Measurements from ENCODE around the gene SNRNP70.

Gene SNRNP70

DNA sequence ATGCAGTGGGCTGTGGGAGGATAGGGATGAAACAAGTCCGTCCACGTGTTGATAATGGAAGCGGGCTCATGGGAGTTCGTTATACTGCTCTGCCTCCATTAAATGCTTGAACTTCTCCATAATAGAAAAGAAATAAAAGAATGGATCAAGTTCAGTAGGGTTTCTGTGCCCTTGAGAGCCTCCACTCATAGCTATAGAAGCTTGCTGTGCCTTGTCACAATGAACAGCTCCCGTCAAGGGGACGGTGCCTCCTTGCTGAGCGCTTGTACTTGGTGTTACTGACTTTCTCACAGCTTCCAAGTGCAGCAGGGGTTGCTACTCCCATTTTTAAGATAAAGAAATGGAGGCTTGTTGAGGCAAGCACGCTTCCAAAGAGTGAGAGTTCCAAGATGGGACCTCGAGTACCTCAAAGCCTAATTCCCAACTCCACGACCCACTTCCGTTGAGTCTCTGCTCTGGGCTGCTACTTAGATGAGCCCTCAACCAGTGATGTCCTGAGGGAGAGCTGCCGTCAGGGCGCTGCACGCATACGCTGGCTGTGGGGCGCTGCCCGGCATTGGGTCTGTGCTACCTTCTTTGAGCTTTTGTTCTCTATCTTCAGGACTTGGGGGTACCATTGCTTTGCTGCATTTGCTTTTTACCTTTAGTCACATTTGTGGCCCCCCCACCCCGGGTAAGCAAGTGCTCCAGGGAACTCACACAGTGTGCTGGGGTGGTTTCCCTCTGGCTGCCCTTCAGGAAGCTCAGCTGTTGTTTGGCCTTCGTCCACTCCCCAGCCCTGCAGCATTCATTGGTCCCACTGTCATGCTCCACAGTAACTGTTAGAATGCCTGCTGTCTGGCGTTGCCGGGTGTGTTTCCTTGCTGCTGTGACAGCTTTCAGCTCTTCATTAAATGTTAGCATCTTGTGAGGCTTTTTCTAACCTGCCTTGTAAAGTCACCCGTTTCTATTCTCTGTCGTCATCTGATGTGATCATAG is 9.5 kb downstream of the SNRNP70 start:
- TF ChIP-seq ZFP30 (CRISPR knock-in tag; IDR thresholded peaks at IDR 0.05) = no peak
- TF ChIP-seq TCF4 (CRISPR knock-in tag; IDR thresholded peaks at IDR 0.05; ENCODE audit: borderline replicate concordance) = no peak
- TF ChIP-seq, protein P1, sequence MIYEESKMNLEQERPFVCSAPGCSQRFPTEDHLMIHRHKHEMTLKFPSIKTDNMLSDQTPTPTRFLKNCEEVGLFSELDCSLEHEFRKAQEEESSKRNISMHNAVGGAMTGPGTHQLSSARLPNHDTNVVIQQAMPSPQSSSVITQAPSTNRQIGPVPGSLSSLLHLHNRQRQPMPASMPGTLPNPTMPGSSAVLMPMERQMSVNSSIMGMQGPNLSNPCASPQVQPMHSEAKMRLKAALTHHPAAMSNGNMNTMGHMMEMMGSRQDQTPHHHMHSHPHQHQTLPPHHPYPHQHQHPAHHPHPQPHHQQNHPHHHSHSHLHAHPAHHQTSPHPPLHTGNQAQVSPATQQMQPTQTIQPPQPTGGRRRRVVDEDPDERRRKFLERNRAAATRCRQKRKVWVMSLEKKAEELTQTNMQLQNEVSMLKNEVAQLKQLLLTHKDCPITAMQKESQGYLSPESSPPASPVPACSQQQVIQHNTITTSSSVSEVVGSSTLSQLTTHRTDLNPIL (CRISPR knock-in tag; IDR thresholded peaks at IDR 0.05; ENCODE audit: low read depth) = no peak
- no peak for TF ChIP-seq PPARA (CRISPR knock-in tag; IDR thresholded peaks at IDR 0.05; ENCODE audit: borderline replicate concordance)
- TF ChIP-seq ZNF8 (CRISPR knock-in tag; IDR thresholded peaks at IDR 0.05) = no peak
- TF ChIP-seq OSR1 (CRISPR knock-in tag; IDR thresholded peaks at IDR 0.05) = no peak
- TF ChIP-seq, protein P2, sequence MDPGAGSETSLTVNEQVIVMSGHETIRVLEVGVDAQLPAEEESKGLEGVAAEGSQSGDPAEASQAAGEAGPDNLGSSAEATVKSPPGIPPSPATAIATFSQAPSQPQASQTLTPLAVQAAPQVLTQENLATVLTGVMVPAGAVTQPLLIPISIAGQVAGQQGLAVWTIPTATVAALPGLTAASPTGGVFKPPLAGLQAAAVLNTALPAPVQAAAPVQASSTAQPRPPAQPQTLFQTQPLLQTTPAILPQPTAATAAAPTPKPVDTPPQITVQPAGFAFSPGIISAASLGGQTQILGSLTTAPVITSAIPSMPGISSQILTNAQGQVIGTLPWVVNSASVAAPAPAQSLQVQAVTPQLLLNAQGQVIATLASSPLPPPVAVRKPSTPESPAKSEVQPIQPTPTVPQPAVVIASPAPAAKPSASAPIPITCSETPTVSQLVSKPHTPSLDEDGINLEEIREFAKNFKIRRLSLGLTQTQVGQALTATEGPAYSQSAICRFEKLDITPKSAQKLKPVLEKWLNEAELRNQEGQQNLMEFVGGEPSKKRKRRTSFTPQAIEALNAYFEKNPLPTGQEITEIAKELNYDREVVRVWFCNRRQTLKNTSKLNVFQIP (CRISPR knock-in tag; IDR thresholded peaks at IDR 0.05; ENCODE audit: borderline replicate concordance, low read depth) = no peak
- TF ChIP-seq, protein P3, sequence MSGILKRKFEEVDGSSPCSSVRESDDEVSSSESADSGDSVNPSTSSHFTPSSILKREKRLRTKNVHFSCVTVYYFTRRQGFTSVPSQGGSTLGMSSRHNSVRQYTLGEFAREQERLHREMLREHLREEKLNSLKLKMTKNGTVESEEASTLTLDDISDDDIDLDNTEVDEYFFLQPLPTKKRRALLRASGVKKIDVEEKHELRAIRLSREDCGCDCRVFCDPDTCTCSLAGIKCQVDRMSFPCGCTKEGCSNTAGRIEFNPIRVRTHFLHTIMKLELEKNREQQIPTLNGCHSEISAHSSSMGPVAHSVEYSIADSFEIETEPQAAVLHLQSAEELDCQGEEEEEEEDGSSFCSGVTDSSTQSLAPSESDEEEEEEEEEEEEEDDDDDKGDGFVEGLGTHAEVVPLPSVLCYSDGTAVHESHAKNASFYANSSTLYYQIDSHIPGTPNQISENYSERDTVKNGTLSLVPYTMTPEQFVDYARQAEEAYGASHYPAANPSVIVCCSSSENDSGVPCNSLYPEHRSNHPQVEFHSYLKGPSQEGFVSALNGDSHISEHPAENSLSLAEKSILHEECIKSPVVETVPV (CRISPR knock-in tag; IDR thresholded peaks at IDR 0.05) = no peak
- no peak for TF ChIP-seq ZC3H10 (CRISPR knock-in tag; IDR thresholded peaks at IDR 0.05)
- TF ChIP-seq TOX (CRISPR knock-in tag; IDR thresholded peaks at IDR 0.05; ENCODE audit: borderline replicate concordance) = no peak
- TF ChIP-seq, protein P4, sequence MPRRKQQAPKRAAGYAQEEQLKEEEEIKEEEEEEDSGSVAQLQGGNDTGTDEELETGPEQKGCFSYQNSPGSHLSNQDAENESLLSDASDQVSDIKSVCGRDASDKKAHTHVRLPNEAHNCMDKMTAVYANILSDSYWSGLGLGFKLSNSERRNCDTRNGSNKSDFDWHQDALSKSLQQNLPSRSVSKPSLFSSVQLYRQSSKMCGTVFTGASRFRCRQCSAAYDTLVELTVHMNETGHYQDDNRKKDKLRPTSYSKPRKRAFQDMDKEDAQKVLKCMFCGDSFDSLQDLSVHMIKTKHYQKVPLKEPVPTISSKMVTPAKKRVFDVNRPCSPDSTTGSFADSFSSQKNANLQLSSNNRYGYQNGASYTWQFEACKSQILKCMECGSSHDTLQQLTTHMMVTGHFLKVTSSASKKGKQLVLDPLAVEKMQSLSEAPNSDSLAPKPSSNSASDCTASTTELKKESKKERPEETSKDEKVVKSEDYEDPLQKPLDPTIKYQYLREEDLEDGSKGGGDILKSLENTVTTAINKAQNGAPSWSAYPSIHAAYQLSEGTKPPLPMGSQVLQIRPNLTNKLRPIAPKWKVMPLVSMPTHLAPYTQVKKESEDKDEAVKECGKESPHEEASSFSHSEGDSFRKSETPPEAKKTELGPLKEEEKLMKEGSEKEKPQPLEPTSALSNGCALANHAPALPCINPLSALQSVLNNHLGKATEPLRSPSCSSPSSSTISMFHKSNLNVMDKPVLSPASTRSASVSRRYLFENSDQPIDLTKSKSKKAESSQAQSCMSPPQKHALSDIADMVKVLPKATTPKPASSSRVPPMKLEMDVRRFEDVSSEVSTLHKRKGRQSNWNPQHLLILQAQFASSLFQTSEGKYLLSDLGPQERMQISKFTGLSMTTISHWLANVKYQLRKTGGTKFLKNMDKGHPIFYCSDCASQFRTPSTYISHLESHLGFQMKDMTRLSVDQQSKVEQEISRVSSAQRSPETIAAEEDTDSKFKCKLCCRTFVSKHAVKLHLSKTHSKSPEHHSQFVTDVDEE (CRISPR knock-in tag; IDR thresholded peaks at IDR 0.05) = no peak
- TF ChIP-seq ARNTL (CRISPR knock-in tag; IDR thresholded peaks at IDR 0.05; ENCODE audit: borderline replicate concordance, low read depth) = no peak
- TF ChIP-seq ESRRG (CRISPR knock-in tag; IDR thresholded peaks at IDR 0.05) = no peak
- no peak for TF ChIP-seq GLIS3 (CRISPR knock-in tag; IDR thresholded peaks at IDR 0.05)
- TF ChIP-seq CSDC2 (CRISPR knock-in tag; IDR thresholded peaks at IDR 0.05) = no peak
- TF ChIP-seq BACH2 (CRISPR knock-in tag; IDR thresholded peaks at IDR 0.05; ENCODE audit: borderline replicate concordance) = no peak
- TF ChIP-seq SNAI2 (CRISPR knock-in tag; IDR thresholded peaks at IDR 0.05) = no peak
- TF ChIP-seq ZFP3 (CRISPR knock-in tag; IDR thresholded peaks at IDR 0.05) = no peak
- no peak for TF ChIP-seq ISL1 (CRISPR knock-in tag; IDR thresholded peaks at IDR 0.05)

DNA sequence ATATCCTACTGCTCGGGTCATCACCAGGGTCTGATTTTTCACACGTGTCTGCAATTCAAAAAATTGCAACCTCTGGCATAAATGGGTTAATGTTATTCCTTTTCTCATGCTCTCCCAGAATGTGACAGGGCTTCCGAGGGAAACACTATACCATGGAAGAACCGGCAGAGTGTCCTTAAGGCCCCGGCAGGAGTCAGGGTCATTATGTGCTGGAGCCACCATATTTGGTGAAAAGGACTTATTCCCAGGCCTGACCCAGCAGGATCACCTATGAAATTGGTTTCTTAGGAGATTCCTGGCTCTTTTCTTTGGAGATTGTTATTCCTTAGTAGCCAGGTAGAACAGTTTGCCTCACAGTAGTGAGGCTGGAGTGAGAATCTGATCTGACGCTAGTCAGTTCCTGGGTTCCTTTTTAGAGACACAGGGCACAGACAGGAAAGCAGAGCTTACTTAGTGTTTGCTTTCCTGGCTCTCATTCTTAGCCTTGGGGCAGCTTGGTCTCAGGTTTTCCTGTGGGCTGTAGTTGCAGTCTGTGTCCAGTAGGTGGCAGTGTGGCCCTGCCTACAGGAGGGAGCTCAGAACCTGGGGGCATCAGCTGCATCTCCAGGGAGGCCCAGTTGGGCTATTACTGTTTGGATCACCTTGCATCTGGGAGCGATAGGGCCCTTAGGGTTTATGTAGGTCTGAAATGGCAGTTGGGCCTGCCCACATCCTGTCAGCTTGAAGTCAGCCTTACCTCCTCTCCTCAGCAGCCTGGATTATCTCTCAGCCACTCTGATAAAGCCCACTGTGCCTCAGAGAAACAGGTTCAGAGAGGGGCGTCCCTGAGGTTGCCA is 12.4 kb downstream of the SNRNP70 start:
- TF ChIP-seq ZC3H10 (CRISPR knock-in tag; IDR thresholded peaks at IDR 0.05) (no peak), ZNF70 (CRISPR knock-in tag; IDR thresholded peaks at IDR 0.05) (no peak), BACH2 (CRISPR knock-in tag; IDR thresholded peaks at IDR 0.05; ENCODE audit: borderline replicate concordance) (no peak), ISL1 (CRISPR knock-in tag; IDR thresholded peaks at IDR 0.05) (no peak), SNAI2 (CRISPR knock-in tag; IDR thresholded peaks at IDR 0.05) (no peak), ZNF565 (CRISPR knock-in tag; conservative IDR thresholded peaks at IDR 0.05; ENCODE audit: low read depth) (no peak), GLIS3 (CRISPR knock-in tag; IDR thresholded peaks at IDR 0.05) (no peak), RARB (CRISPR knock-in tag; IDR thresholded peaks at IDR 0.05) (no peak), OSR1 (CRISPR knock-in tag; IDR thresholded peaks at IDR 0.05) (no peak), TOX (CRISPR knock-in tag; IDR thresholded peaks at IDR 0.05; ENCODE audit: borderline replicate concordance) (no peak), ZNF8 (CRISPR knock-in tag; IDR thresholded peaks at IDR 0.05) (no peak)
- TF ChIP-seq, protein P5, sequence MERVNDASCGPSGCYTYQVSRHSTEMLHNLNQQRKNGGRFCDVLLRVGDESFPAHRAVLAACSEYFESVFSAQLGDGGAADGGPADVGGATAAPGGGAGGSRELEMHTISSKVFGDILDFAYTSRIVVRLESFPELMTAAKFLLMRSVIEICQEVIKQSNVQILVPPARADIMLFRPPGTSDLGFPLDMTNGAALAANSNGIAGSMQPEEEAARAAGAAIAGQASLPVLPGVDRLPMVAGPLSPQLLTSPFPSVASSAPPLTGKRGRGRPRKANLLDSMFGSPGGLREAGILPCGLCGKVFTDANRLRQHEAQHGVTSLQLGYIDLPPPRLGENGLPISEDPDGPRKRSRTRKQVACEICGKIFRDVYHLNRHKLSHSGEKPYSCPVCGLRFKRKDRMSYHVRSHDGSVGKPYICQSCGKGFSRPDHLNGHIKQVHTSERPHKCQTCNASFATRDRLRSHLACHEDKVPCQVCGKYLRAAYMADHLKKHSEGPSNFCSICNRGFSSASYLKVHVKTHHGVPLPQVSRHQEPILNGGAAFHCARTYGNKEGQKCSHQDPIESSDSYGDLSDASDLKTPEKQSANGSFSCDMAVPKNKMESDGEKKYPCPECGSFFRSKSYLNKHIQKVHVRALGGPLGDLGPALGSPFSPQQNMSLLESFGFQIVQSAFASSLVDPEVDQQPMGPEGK (CRISPR knock-in tag; IDR thresholded peaks at IDR 0.05; ENCODE audit: borderline replicate concordance) = no peak
- TF ChIP-seq, protein P4 (CRISPR knock-in tag; IDR thresholded peaks at IDR 0.05) = no peak
- peak; percentile 86 for ATAC-seq

More for the DNA sequence above, 9.5 kb downstream of the SNRNP70 start:
- no peak for ATAC-seq

Data from SK-N-SH treated with all-trans-retinoic acid at 6 μM for 48 hours (cell line).